Left lung (tissue), 10 donors: ENCODE measurements around the gene SETD4. TPM values are rescaled to one million over a fixed set of nuclear protein-coding genes. Genes with fewer than 3 reads are reported as not detected.

Experiments used
- ATAC-seq: fragments of 200-7000 bp; cut with Tn5 transposase; one replicate; pipeline ENCODE4 v1.9.1; 2020; ENCODE audit warnings: moderate library complexity
- DNase-seq, 4 donors: peaks; one replicate each; pipeline ENCODE4 v3.0.0-alpha.2; 2013 to 2020
- H3K27ac ChIP-seq, 2 donors: fragments of 200-600 bp; sonication (generic) in 1 of 2; one replicate each; pipeline versions ENCODE4 v1.5.0 to v1.8.0; 2020 to 2021
- H3K27me3 ChIP-seq, 2 donors: fragments of 200-600 bp; sonication (generic) in 1 of 2; one replicate each; pipeline versions ENCODE4 v1.5.0 to v1.8.0; 2020 to 2021
- H3K36me3 ChIP-seq, 2 donors: fragments of 200-600 bp; sonication (generic) in 1 of 2; one replicate each; pipeline versions ENCODE4 v1.5.0 to v1.8.0; 2020 to 2021
- H3K4me1 ChIP-seq, 2 donors: fragments of 200-600 bp; one replicate each; pipeline ENCODE4 v1.8.0; 2021
- H3K4me3 ChIP-seq, 2 donors: fragments of 200-600 bp; sonication (generic) in 1 of 2; one replicate each; pipeline versions ENCODE4 v1.5.0 to v1.8.0; 2020 to 2021; ENCODE audit warnings: mild to moderate bottlenecking in 1 of 2
- H3K9me3 ChIP-seq, 2 donors: fragments of 200-600 bp; sonication (generic) in 1 of 2; one replicate each; pipeline versions ENCODE4 v1.5.0 to v1.8.0; 2020 to 2021
- CTCF ChIP-seq, 2 donors: fragments of 200-600 bp; sonication (generic) in 1 of 2; IDR thresholded peaks; one replicate each; pipeline versions ENCODE4 v1.5.0 to v1.8.0; 2021; ENCODE audit warnings: antibody characterized with exemption in 2 of 2
- intact Hi-C, 2 donors: fragments of 100-400 bp; cut with DNase I; formaldehyde crosslinking; loops; one replicate each; pipeline versions ENCODE4 v1.11.2 to v1.14.2; 2022
- polyA plus RNA-seq, 6 donors: library from polyadenylated mRNA; unstranded; fragments of 120-200 nt; gene quantifications; one replicate each; pipeline ENCODE4 v1.2.1, GENCODE V29; 2013; ENCODE audit not compliant: insufficient read length in 6 of 6
- total RNA-seq, 2 donors: library from RNA; stranded (reverse); fragmentation: NEBNext Ultra II Directional; extraction: Animal tissue kit (Norgen Biotek cat#: 25700); gene quantifications; one replicate each; pipeline ENCODE4 v1.2.1, GENCODE V29; 2021
- donor health status: DM: no; HTN: yes; CAD: no.
- donor health status: DM: no; HTN: no; CAD: no.

The SETD4 gene
- total and polyA plus RNA-seq, 8 donors = 16.6 to 44.7 (median 35.2) TPM

- no peak for TF ChIP-seq CTCF (IDR thresholded peaks at IDR 0.05)
- H3K36me3 ChIP-seq = peaks cover 0 to 15% of the 10 kb centered on the region in 2 donors
- peaks cover 5 to 37% of the 10 kb centered on the region in 2 donors for H3K4me1 ChIP-seq
- H3K9me3 ChIP-seq = peaks cover 0 to 6% of the 10 kb centered on the region in 2 donors
- H3K27ac ChIP-seq = peak overlapping the region in 1 of 2 donors; percentile 84
- intact Hi-C loops = no loop called here
- H3K4me3 ChIP-seq = no peak overlapping the region
- DNase-seq (no peak), ATAC-seq (no peak)
- H3K27me3 ChIP-seq = no peaks in the 10 kb centered on the region
Observed at GRCh38 chr21:36068748-36069398, 8.5 kb upstream of the SETD4 start.

DNA sequence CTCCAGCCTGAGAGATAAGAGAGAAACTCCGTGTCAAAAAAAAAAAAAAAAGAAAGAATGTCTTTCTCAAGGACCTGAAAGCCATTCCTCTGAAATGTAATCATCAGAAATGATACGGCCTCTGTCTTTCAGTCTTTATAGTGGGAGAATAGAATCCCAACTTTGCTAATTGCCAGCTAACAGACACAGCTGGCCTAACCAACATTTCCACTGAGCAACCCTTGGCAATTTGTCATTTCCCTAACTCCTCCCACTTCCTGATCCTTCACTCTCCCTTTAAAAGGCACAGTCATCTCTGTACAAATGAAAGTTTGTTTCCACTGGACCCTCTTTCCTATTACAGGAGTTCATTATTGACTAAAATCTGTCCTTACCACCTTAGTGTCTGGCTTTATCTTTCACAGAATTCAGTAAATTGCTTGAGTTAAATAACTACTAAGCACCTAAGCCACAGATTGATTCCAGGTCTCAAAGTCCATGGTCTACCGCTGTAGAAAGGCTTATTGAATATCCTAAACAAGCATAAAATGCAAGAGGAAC lies 5.2 kb upstream of the SETD4 start:
- TF ChIP-seq CTCF (IDR thresholded peaks at IDR 0.05) = no peak
- peaks cover 0 to 6% of the 10 kb centered on the region in 2 donors for H3K9me3 ChIP-seq

GRCh38 chr21:36064085-36064460 lies 3.7 kb upstream of the SETD4 start:
- intact Hi-C loops = no loop called here
- Histone ChIP-seq H3K9me3 (peaks cover 0 to 4% of the 10 kb centered on the region in 2 donors), H3K27me3 (no peaks in the 10 kb centered on the region), H3K4me1 (peaks cover 5 to 15% of the 10 kb centered on the region in 2 donors), H3K27ac (no peak overlapping the region), H3K36me3 (no peaks in the 10 kb centered on the region), H3K4me3 (no peak overlapping the region)
- no peak for ATAC-seq
- no peak for TF ChIP-seq CTCF (IDR thresholded peaks at IDR 0.05)
- DNase-seq = no peak

More for the DNA sequence above, 5.2 kb upstream of the SETD4 start:
- H3K4me1 ChIP-seq = peaks cover 5 to 17% of the 10 kb centered on the region in 2 donors
- DNase-seq = no peak
- intact Hi-C loops = no loop called here
- H3K27ac ChIP-seq = peak overlapping the region in 1 of 2 donors; percentile 53
- no peaks in the 10 kb centered on the region for H3K36me3 ChIP-seq
- no peaks in the 10 kb centered on the region for H3K27me3 ChIP-seq
- no peak for ATAC-seq
- no peak overlapping the region for H3K4me3 ChIP-seq

- Histone ChIP-seq H3K36me3 (peaks cover 0 to under 1% of the 10 kb centered on the region in 2 donors), H3K4me3 (no peak overlapping the region), H3K9me3 (no peaks in the 10 kb centered on the region), H3K4me1 (peaks cover 5 to 19% of the 10 kb centered on the region in 2 donors), H3K27ac (no peak overlapping the region), H3K27me3 (no peaks in the 10 kb centered on the region)
- ATAC-seq = no peak
- intact Hi-C loops = no loop called here
- DNase-seq = no peak
- TF ChIP-seq CTCF (IDR thresholded peaks at IDR 0.05) = no peak
Observed at GRCh38 chr21:36063375-36064084, 3.2 kb upstream of the SETD4 start.

- intact Hi-C loops = no loop called here
- DNase-seq (no peak), ATAC-seq (no peak)
- H3K27me3 ChIP-seq = no peaks in the 10 kb centered on the region
- peaks cover 7 to 19% of the 10 kb centered on the region in 2 donors for H3K36me3 ChIP-seq
- peaks cover 5 to 29% of the 10 kb centered on the region in 2 donors for H3K4me1 ChIP-seq
- TF ChIP-seq CTCF (IDR thresholded peaks at IDR 0.05) = no peak
- no peaks in the 10 kb centered on the region for H3K9me3 ChIP-seq
- H3K4me3 ChIP-seq = no peak overlapping the region
- no peak overlapping the region for H3K27ac ChIP-seq
Observed at GRCh38 chr21:36061445-36061844, 1.1 kb upstream of the SETD4 start.
